Keratinocyte (primary cell): ENCODE results near the gene ABLIM1. TPM values are rescaled to one million over a fixed set of nuclear protein-coding genes. Genes with fewer than 3 reads are reported as not detected.

Experiments
- DNase-seq: peaks from one replicate; pipeline ENCODE4 v3.0.0-alpha.2; 2011; ENCODE audit warnings: low read depth, missing footprints, low spot score
- FAIRE-seq: peaks from 2 replicates; lab custom pipeline; 2011; peaks lifted over from hg19 to GRCh38; lab: Jason Lieb, UNC
- H2AFZ ChIP-seq: 2 replicates; pipeline ENCODE4 v1.6.0; 2012; ENCODE audit warnings: low read length, control low read depth, inconsistent platforms; ENCODE audit not compliant: control insufficient read depth
- H3K27ac ChIP-seq: 2 replicates; pipeline ENCODE4 v1.5.1; 2011; ENCODE audit warnings: low read length; ENCODE audit not compliant: control insufficient read depth, insufficient read depth
- H3K27me3 ChIP-seq: 3 replicates; pipeline ENCODE4 v1.6.0; 2011; ENCODE audit warnings: low read length; ENCODE audit not compliant: control insufficient read depth, insufficient read depth; ENCODE audit errors: extremely low read depth
- H3K36me3 ChIP-seq, 2 experiments: 2 replicates in 1 of 2; 3 replicates in 1 of 2; pipeline ENCODE4 v1.5.1; 2011; ENCODE audit warnings: low read length in 2 of 2, mild to moderate bottlenecking in 1 of 2; ENCODE audit not compliant: control insufficient read depth in 2 of 2, insufficient read depth in 2 of 2; ENCODE audit errors: extremely low read depth in 1 of 2
- H3K4me1 ChIP-seq: 3 replicates; pipeline ENCODE4 v1.5.1; 2011; ENCODE audit warnings: low read length; ENCODE audit not compliant: control insufficient read depth, insufficient read depth; ENCODE audit errors: extremely low read depth
- H3K4me2 ChIP-seq: 3 replicates; pipeline ENCODE4 v1.6.0; 2011; ENCODE audit warnings: low read depth, low read length; ENCODE audit not compliant: control insufficient read depth, insufficient read depth; ENCODE audit errors: extremely low read depth
- H3K4me3 ChIP-seq, 3 experiments: fragments of 200-600 bp in 1 of 3; sonication (generic) in 1 of 3; 2 replicates in 2 of 3; 3 replicates in 1 of 3; pipeline ENCODE4 v1.5.1; 2011 to 2016; ENCODE audit warnings: low read length in 3 of 3, mild to moderate bottlenecking in 3 of 3, control low read depth in 2 of 3, inconsistent platforms in 1 of 3, low read depth in 1 of 3, mixed read lengths in 1 of 3, mixed run types in 1 of 3, moderate library complexity in 1 of 3; ENCODE audit not compliant: control insufficient read depth in 2 of 3, insufficient read depth in 2 of 3; ENCODE audit errors: extremely low read depth in 1 of 3
- H3K79me2 ChIP-seq: 2 replicates; pipeline ENCODE4 v1.6.0; 2012; ENCODE audit warnings: low read length; ENCODE audit not compliant: control insufficient read depth, insufficient read depth
- H3K9ac ChIP-seq: 3 replicates; pipeline ENCODE4 v1.6.0; 2011; ENCODE audit warnings: low read length; ENCODE audit not compliant: control insufficient read depth, insufficient read depth; ENCODE audit errors: extremely low read depth
- H3K9me1 ChIP-seq: 3 replicates; pipeline ENCODE4 v1.6.0; 2011; ENCODE audit warnings: low read length; ENCODE audit not compliant: control insufficient read depth, insufficient read depth; ENCODE audit errors: extremely low read depth
- H3K9me3 ChIP-seq: 2 replicates; pipeline ENCODE4 v1.5.1; 2012; ENCODE audit warnings: low read depth, low read length; ENCODE audit not compliant: control insufficient read depth
- H4K20me1 ChIP-seq: 3 replicates; pipeline ENCODE4 v1.6.0; 2011; ENCODE audit warnings: low read length; ENCODE audit not compliant: control insufficient read depth, insufficient read depth; ENCODE audit errors: extremely low read depth
- CTCF ChIP-seq, 3 experiments: IDR thresholded peaks in 1 of 3; conservative IDR thresholded peaks in 1 of 3; optimal IDR thresholded peaks in 1 of 3; 2 replicates in 2 of 3; 3 replicates in 1 of 3; pipeline versions ENCODE3 to v1.5.1; 2011; ENCODE audit warnings: low read length in 3 of 3, mild to moderate bottlenecking in 3 of 3, moderate library complexity in 2 of 3, control low read depth in 1 of 3, inconsistent platforms in 1 of 3; ENCODE audit not compliant: insufficient read depth in 2 of 3; ENCODE audit errors: extremely low read depth in 1 of 3
- EZH2 ChIP-seq: IDR thresholded peaks from one replicate; pipeline ENCODE4 v1.6.1; 2012; ENCODE audit warnings: inconsistent platforms, mild to moderate bottlenecking, low read length, moderate library complexity
- dilution Hi-C: fragments of 300-500 bp; cut with MboI; formaldehyde crosslinking; loops from one replicate; pipeline ENCODE4 v1.7.0; 2020; ENCODE audit warnings: low sequenced_read_pairs; ENCODE audit not compliant: extremely low pct_ligation_motif_present
- polyA plus RNA-seq, 5 experiments: library from polyadenylated mRNA; depleted of rRNA in 3 of 5; stranded (reverse) in 3 of 5; stranded (forward) in 1 of 5; unstranded in 1 of 5; fragments of >200 nt; gene quantifications; 1 replicate in 1 of 5; 2 replicates in 3 of 5; 3 replicates in 1 of 5; pipeline versions ENCODE4 v1.2.1 to v1.2.3, GENCODE V29; 2011 to 2012; ENCODE audit warnings: missing spikeins in 2 of 5, low read depth in 1 of 5, low replicate concordance in 1 of 5

Gene ABLIM1
- polyA plus RNA-seq, 1 donor (not counting 4 experiments of a cell fraction or from before 2014, with no cell fraction given) = 55.2 TPM

- Histone ChIP-seq H3K9me1 (no peaks in the 10 kb centered on the region), H3K9ac (no peak overlapping the region)
Observed at GRCh38 chr10:114684084-114684821, 26.2 kb upstream of the ABLIM1 start.

GRCh38 chr10:114683593-114683992, 25.5 kb upstream of the ABLIM1 start:
- H3K4me2 ChIP-seq = peak overlapping the region; percentile 94
- no peaks in the 10 kb centered on the region for H3K27me3 ChIP-seq
- H3K27ac ChIP-seq = peak overlapping the region; percentile 13
- H3K36me3 ChIP-seq = no peaks in the 10 kb centered on the region
- no peaks in the 10 kb centered on the region for H3K9me1 ChIP-seq
- dilution Hi-C loops = no loop called here
- no peaks in the 10 kb centered on the region for H4K20me1 ChIP-seq
- H3K9ac ChIP-seq = peak overlapping the region; percentile 39
- FAIRE-seq (no peak), DNase-seq (no peak)
- H3K4me1 ChIP-seq = peaks cover 56% of the 10 kb centered on the region
- peak overlapping the region; percentile 84 for H2AFZ ChIP-seq
- H3K9me3 ChIP-seq = no peaks in the 10 kb centered on the region
- TF ChIP-seq EZH2 (no peak), CTCF (optimal IDR thresholded peaks at IDR 0.05 in 1 of 3, IDR thresholded peaks at IDR 0.05 in 1 of 3, conservative IDR thresholded peaks at IDR 0.05 in 1 of 3; ENCODE audit: extremely low read depth in 1 of 3, insufficient read depth in 2 of 3, low read length in 3 of 3) (no peak)
- H3K4me3 ChIP-seq = peak overlapping the region; percentile 12 to 68 (median 36)
- H3K79me2 ChIP-seq = no peaks in the 10 kb centered on the region

More at GRCh38 chr10:114684084-114684821, 26.2 kb upstream of the ABLIM1 start:
- H3K4me2 ChIP-seq = peak overlapping the region; percentile 94
- H2AFZ ChIP-seq = peak overlapping the region; percentile 0
- H3K27ac ChIP-seq = peak overlapping the region; percentile 2
- H3K9me3 ChIP-seq = no peaks in the 10 kb centered on the region
- peak overlapping the region; percentile 7 to 16 (median 8) for H3K4me3 ChIP-seq
- no peaks in the 10 kb centered on the region for H4K20me1 ChIP-seq
- FAIRE-seq (peak; percentile 48), DNase-seq (no peak)
- H3K79me2 ChIP-seq = no peaks in the 10 kb centered on the region
- TF ChIP-seq EZH2 (no peak), CTCF (optimal IDR thresholded peaks at IDR 0.05 in 1 of 3, IDR thresholded peaks at IDR 0.05 in 1 of 3, conservative IDR thresholded peaks at IDR 0.05 in 1 of 3; ENCODE audit: extremely low read depth in 1 of 3, insufficient read depth in 2 of 3, low read length in 3 of 3) (no peak)
- peaks cover 50% of the 10 kb centered on the region for H3K4me1 ChIP-seq
- no peaks in the 10 kb centered on the region for H3K27me3 ChIP-seq
- dilution Hi-C loops = no loop called here
- H3K36me3 ChIP-seq = no peaks in the 10 kb centered on the region
